ELF-1 (cell line): ENCODE results near the gene HDAC10.

ENCODE experiments used
- DNase-seq: peaks from one replicate; pipeline ENCODE4 v3.0.0-alpha.2; 2016; ENCODE audit warnings: low read depth, low spot score

HDAC10 gene

DNA sequence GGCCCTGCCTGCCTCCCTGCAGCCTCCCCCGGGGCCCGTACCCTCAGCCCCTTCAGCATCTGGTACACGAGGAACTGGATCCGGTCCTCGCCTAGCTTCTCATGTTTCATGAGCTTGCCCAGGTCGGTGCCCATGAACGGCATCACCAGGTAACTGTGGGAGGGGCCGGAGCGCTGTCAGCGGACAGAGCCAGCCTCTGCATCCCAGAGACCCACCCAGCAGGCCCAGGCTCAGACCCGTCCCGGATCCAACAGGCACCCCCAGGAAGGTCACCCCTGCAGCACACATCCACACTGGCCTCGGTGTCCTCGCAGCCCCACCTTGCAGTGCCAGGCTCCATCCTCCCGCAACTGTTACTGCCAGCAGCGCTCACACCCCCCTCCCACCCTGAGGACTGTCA, 6.0 kb upstream of the HDAC10 start:
- DNase-seq = no peak

GRCh38 chr22:50256258-50256862, 5.3 kb upstream of the HDAC10 start:
- no peak for DNase-seq

DNA sequence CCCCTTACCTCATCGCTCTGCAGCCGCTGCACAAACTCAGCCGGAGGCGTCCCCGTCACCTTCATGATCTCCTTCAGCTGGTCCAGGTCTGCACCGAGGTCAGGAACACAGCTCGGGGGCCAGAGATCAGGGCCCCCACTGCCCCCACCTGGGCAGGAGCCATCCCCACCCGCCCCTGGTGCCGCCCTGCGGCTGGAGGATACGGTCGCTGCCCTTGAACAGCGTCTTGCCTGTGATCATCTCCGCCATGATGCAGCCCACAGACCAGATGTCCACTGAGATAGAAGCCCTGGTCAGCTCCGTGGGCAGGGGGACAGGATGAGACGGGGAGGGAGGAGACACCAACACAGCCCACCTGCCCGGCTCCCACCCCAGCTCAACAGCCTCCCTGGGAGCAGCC, 4.5 kb upstream of the HDAC10 start:
- no peak for DNase-seq

- DNase-seq = no peak
Observed at GRCh38 chr22:50255099-50255498, 4.0 kb upstream of the HDAC10 start.

- DNase-seq = no peak
Observed at GRCh38 chr22:50253941-50254340, 2.9 kb upstream of the HDAC10 start.

GRCh38 chr22:50253046-50253915, 2.2 kb upstream of the HDAC10 start:
- DNase-seq = no peak

DNA sequence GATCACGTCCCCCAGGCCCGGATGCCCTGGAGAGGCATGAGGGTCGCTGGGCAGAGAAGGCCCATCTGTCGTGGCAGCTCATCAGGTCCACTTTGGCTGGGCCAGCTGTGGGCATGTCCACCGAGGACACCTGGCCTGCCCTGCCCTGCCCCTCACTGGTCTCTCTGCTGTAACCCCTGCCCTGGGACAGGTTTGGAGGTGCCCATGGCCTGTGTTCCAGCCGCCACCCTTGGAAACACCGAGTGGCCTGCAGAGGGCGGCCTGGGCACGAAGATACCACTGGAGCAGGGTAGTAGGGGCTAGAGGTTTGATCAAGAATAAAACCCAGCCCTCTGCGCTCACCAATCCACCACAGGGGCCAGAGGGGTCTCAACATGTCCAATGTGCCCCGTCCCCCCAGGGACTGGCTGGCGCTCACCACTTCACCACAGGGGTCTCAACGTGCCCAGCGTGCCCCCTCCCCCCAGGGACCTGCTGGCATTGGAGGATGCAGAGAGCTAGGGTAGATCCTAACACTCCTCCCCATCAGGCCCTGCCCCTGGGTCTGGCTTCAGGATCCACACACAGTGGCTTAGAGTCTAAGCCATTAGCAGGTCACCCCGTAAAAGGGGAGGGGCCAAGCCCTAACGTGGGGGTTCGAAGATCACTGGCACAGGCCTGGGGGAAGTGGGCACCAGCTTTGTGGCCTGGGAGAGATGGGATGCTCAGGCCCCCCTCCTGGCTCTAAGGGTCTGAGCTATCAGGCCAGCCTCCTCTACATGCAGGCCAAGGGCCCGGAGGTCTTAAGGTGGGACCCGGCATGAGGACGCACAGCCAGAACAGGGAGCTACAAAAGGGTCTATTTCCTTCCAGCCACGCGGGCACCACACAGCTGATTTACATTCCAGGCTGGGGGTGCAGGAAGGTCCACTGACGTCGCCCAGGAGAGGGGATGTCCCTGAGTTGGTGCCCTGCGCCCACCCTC, 1.3 kb upstream of the HDAC10 start:
- DNase-seq = peak; percentile 74

DNA sequence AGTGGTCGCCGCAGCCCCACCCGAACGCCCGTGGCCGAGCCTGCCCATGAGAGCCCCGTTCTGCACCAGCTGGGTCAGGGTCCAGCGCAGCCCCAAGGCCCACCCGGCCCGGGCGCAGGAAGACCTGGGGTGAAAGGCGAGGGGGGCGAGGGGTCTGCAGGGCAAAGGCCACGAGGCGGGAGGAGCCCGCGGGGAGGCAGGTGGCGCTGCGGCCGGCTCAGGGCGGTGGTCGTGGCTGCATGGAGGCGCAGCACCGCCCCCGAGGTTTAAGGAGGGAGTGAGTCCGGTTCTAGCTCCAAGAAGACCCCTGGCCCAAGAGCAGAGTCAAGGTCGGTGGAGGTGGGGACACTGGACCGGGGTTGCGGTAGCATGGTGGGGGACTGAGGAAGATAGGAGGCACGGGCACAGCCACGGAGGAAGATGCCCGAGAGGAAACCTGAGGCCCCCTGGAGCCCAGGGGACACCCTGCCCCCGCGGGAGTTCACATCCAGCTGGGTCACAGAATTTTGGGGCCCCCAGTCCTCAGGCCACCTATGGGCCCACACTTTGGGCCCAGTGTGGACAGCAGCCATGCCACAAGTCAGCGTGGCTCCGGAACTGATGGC, 514 bp upstream of the HDAC10 start:
- DNase-seq = no peak

DNA sequence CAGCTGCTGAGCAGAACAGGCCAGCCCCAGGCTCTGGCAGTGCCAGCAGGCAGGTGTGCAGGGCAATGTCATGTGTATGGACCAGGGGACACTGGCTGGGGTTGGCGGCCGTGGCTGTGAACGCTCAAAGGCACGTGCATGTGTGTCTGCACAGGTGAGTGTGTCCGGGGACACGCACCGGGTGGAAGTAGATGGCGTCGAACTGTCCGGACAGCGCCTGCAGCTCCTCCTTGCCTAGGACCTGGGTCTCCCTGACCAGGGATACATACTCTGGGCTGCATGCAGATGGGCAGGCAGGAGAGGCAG, 863 bp downstream of the HDAC10 start:
- DNase-seq = no peak

GRCh38 chr22:50249341-50250248, 1.5 kb downstream of the HDAC10 start:
- DNase-seq = no peak

- no peak for DNase-seq
Observed at GRCh38 chr22:50248196-50249081, 2.6 kb downstream of the HDAC10 start.

GRCh38 chr22:50247748-50248147, 3.3 kb downstream of the HDAC10 start:
- DNase-seq = peak; percentile 87

DNA sequence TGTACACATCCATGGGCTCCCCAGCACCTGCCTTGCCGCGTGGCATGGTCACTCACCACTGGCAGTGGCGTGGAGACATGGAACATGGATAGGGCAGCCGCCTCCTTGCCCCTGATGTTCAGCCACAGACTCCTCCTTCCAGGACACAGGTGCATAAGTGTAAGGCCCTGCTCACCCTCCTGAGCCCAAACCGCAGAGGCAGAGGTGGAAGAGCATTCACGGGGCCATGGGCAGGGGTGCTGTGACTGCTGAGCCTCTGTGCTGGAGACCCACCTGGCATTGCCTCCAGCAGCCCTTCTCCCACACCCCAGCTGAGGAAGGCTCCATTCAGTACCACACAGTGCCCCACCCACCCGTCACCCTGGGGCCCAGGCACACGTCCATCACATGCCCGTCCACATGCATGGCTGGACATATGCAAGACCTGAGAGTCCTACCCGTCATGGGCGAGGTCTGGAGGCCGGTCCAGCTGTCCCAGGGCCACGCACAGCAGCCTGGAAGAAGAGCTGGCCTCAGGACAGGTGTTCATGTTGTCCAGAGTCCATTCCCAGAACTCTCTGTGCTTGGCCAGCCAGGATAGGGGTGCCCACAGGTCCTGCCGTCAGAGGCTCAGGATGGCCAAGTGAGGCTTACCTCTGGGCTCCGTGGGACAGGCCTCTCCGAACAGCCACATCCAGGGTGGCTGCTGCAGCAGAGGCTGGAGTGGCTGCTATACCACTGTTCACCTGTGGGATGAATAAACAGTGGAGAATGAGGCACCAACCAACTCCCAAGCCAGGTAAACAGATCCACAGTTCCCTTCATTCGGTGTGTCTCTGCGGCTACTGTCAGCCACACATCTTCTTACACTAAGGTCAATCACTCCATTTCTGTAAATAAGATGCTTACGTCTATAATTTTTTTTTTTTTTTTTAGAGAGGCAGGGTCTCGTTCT, 4.6 kb downstream of the HDAC10 start:
- DNase-seq = no peak

DNA sequence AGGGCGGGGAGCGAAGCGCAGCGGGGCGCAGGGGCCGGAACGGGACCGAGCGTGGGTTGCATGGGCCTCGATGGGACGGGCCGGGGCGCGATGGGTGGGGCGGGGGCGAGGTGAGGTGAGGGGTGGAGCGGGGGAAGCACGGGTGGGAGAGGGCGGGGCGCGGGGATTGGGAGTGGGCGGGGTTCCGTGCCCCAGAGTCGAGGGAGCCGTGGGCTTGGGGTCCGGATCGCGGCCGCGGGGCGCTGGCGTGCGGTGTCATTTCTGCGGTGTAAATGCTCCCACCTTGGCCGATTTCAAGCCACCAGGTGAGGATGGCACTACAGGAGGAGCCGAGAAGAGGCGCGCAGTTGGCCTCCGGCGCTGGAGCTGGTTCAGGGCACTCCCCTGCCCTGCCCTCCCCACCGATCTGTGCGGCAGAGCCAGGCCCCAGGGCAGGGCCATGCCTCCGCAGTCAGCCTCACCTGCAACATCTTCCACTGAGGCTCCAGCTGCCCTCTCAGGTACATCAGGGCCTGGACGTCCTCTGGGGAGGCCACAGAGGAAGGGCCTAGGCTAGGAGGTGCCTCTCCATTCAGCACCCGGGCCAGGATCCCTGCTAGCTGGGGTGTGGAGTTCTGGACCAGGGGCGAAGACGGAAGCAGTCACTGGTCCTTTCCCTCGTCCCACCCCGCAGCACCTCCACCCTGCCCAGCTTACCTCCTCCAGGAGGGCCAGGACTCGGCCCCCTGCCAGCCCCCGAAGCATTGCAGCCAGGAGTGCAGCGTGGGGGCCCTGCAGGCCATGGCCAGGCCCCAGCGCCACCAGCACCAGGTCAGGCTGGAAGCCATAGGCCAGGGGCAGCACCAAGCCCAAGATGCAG, 5.6 kb downstream of the HDAC10 start:
- no peak for DNase-seq

- DNase-seq = peak; percentile 93
Observed at GRCh38 chr22:50244420-50245213, 6.4 kb downstream of the HDAC10 start, which contains the start of gene TUBGCP6. TUBGCP6 (minus strand) TSS chr22:50245023; CDS start chr22:50244459, 564 bp downstream.

- no peak for DNase-seq
Observed at GRCh38 chr22:50243685-50244419, 7.2 kb downstream of the HDAC10 start.
